H9 (cell line): ENCODE measurements around the gene OTULINL. TPM values are rescaled to one million over a fixed set of nuclear protein-coding genes. Genes with fewer than 3 reads are reported as not detected.

Experiments
- DNase-seq: peaks from one replicate; pipeline ENCODE4 v3.0.0-alpha.2; 2017
- H2AFZ ChIP-seq: one replicate; pipeline ENCODE4 v1.6.1; 2013; ENCODE audit warnings: mild to moderate bottlenecking, low read length, control low read depth, moderate library complexity
- H2AK5ac ChIP-seq: 2 replicates; pipeline ENCODE4 v1.6.1; 2013; ENCODE audit warnings: low read length, control low read depth, mixed read lengths; ENCODE audit not compliant: insufficient read length
- H2BK120ac ChIP-seq: one replicate; pipeline ENCODE4 v1.6.1; 2013; ENCODE audit warnings: low read depth, mild to moderate bottlenecking, low read length, control low read depth, inconsistent platforms; ENCODE audit not compliant: poor library complexity, severe bottlenecking
- H2BK12ac ChIP-seq: 2 replicates; pipeline ENCODE4 v1.6.1; 2013; ENCODE audit warnings: low read length, control low read depth, mixed read lengths, low read depth; ENCODE audit not compliant: insufficient read length
- H2BK15ac ChIP-seq: 2 replicates; pipeline ENCODE4 v1.6.1; 2013; ENCODE audit warnings: low read depth, low read length, control low read depth
- H2BK20ac ChIP-seq: one replicate; pipeline ENCODE4 v1.6.1; 2013; ENCODE audit warnings: low read depth, mild to moderate bottlenecking, low read length, control low read depth, inconsistent platforms; ENCODE audit not compliant: poor library complexity, severe bottlenecking
- H2BK5ac ChIP-seq: 2 replicates; pipeline ENCODE4 v1.6.1; 2013; ENCODE audit warnings: low read length, control low read depth, mixed read lengths; ENCODE audit not compliant: insufficient read length
- H3K14ac ChIP-seq: 2 replicates; pipeline ENCODE4 v1.6.1; 2013; ENCODE audit warnings: low read length, control low read depth; ENCODE audit not compliant: insufficient read depth
- H3K18ac ChIP-seq: 2 replicates; pipeline ENCODE4 v1.6.1; 2013; ENCODE audit warnings: low read depth, mild to moderate bottlenecking, mixed read lengths, low read length, control low read depth; ENCODE audit not compliant: insufficient read length
- H3K23ac ChIP-seq: 2 replicates; pipeline ENCODE4 v1.6.1; 2013; ENCODE audit warnings: low read length, control low read depth, mixed read lengths, low read depth; ENCODE audit not compliant: insufficient read length
- H3K23me2 ChIP-seq: 2 replicates; pipeline ENCODE4 v1.6.1; 2013; ENCODE audit warnings: low read depth, mild to moderate bottlenecking, mixed read lengths, low read length, control low read depth; ENCODE audit not compliant: insufficient read length, poor library complexity, severe bottlenecking
- H3K27ac ChIP-seq: 2 replicates; pipeline ENCODE4 v1.5.1; 2013; ENCODE audit warnings: low read length, control low read depth, mixed read lengths, low read depth; ENCODE audit not compliant: insufficient read length
- H3K27me3 ChIP-seq: 2 replicates; pipeline ENCODE4 v1.6.1; 2013; ENCODE audit warnings: low read length, control low read depth, inconsistent platforms; ENCODE audit not compliant: insufficient read depth
- H3K4ac ChIP-seq: 2 replicates; pipeline ENCODE4 v1.6.1; 2013; ENCODE audit warnings: low read depth, mild to moderate bottlenecking, control low read depth, inconsistent platforms, low read length, moderate library complexity
- H3K4me1 ChIP-seq: 2 replicates; pipeline ENCODE4 v1.6.1; 2013; ENCODE audit warnings: low read length, control low read depth, inconsistent platforms; ENCODE audit not compliant: insufficient read depth
- H3K4me2 ChIP-seq: 2 replicates; pipeline ENCODE4 v1.6.1; 2013; ENCODE audit warnings: low read length, control low read depth, mixed read lengths; ENCODE audit not compliant: insufficient read length, insufficient read depth
- H3K56ac ChIP-seq: 2 replicates; pipeline ENCODE4 v1.6.1; 2013; ENCODE audit warnings: low read depth, mild to moderate bottlenecking, mixed read lengths, low read length, control low read depth; ENCODE audit not compliant: insufficient read length
- H3K79me1 ChIP-seq: 2 replicates; pipeline ENCODE4 v1.6.1; 2013; ENCODE audit warnings: low read depth, mild to moderate bottlenecking, moderate library complexity, low read length, control low read depth, inconsistent platforms; ENCODE audit not compliant: insufficient read depth, poor library complexity, severe bottlenecking
- H3K79me2 ChIP-seq: 2 replicates; pipeline ENCODE4 v1.6.1; 2013; ENCODE audit warnings: low read length, control low read depth, inconsistent platforms; ENCODE audit not compliant: insufficient read depth
- H3K9ac ChIP-seq: 2 replicates; pipeline ENCODE4 v1.6.1; 2013; ENCODE audit warnings: low read length, control low read depth, mixed read lengths; ENCODE audit not compliant: insufficient read length; ENCODE audit errors: extremely low read depth
- H3K9me3 ChIP-seq: one replicate; pipeline ENCODE4 v1.6.1; 2013; ENCODE audit warnings: low read depth, low read length, inconsistent platforms; ENCODE audit not compliant: control insufficient read depth
- H3T11ph ChIP-seq: one replicate; pipeline ENCODE4 v1.6.1; 2013; ENCODE audit warnings: mild to moderate bottlenecking, low read length, control low read depth, inconsistent platforms
- H4K20me1 ChIP-seq: one replicate; pipeline ENCODE4 v1.6.1; 2013; ENCODE audit not compliant: control insufficient read depth, insufficient read length, insufficient read depth
- H4K5ac ChIP-seq: 2 replicates; pipeline ENCODE4 v1.6.1; 2013; ENCODE audit warnings: low read depth, mild to moderate bottlenecking, mixed read lengths, low read length, control low read depth; ENCODE audit not compliant: insufficient read length
- H4K8ac ChIP-seq: replicated peaks from 2 replicates; pipeline ENCODE4 v1.6.1; 2013; ENCODE audit warnings: low read length, control low read depth, mixed read lengths, low read depth; ENCODE audit not compliant: insufficient read length
- H4K91ac ChIP-seq: 2 replicates; pipeline ENCODE4 v1.6.1; 2013; ENCODE audit warnings: low read depth, mild to moderate bottlenecking, moderate library complexity, mixed read lengths, low read length, control low read depth; ENCODE audit not compliant: insufficient read length
- H3K27ac Mint-ChIP-seq, 3 experiments: 2 replicates in 2 of 3; 3 replicates in 1 of 3; pipeline ENCODE4 v1.8.0; 2020 to 2021; ENCODE audit warnings: mixed read lengths in 3 of 3, mild to moderate bottlenecking in 1 of 3, moderate library complexity in 1 of 3
- H3K27me3 Mint-ChIP-seq: 2 replicates; pipeline ENCODE4 v1.8.0; 2021; ENCODE audit warnings: low read depth, mild to moderate bottlenecking, moderate library complexity, mixed read lengths
- H3K36me3 Mint-ChIP-seq, 3 experiments: 2 replicates in 2 of 3; 3 replicates in 1 of 3; pipeline ENCODE4 v1.8.0; 2020 to 2021; ENCODE audit warnings: low read depth in 3 of 3, mixed read lengths in 3 of 3; ENCODE audit not compliant: insufficient read depth in 1 of 3
- H3K4me1 Mint-ChIP-seq, 2 experiments: 2 replicates each; pipeline ENCODE4 v1.8.0; 2020; ENCODE audit warnings: mixed read lengths in 2 of 2
- H3K4me3 Mint-ChIP-seq, 2 experiments: 2 replicates in 1 of 2; 3 replicates in 1 of 2; pipeline ENCODE4 v1.8.0; 2020 to 2021; ENCODE audit warnings: mild to moderate bottlenecking in 2 of 2, mixed read lengths in 2 of 2, moderate library complexity in 1 of 2
- H3K9me3 Mint-ChIP-seq, 2 experiments: 2 replicates in 1 of 2; 3 replicates in 1 of 2; pipeline ENCODE4 v1.8.0; 2020; ENCODE audit warnings: mild to moderate bottlenecking in 2 of 2, mixed read lengths in 2 of 2, moderate library complexity in 1 of 2
- CTCF ChIP-seq: fragments of 200-600 bp; sonication (generic); conservative IDR thresholded peaks from 3 replicates; pipeline ENCODE4 v1.8.0; 2021; ENCODE audit warnings: antibody characterized with exemption, mild to moderate bottlenecking
- WGBS: extraction: QIAGEN DNeasy Blood & Tissue Kit; methylation state at CpG from one replicate; pipeline ENCODE4 v1.1.7; 2013; ENCODE audit warnings: missing lambda C conversion rate, low lambda C conversion rate, mixed read lengths; ENCODE audit not compliant: insufficient read length; ENCODE audit errors: extremely low coverage; 5-methylcytosine and 5-hydroxymethylcytosine counted together
- total RNA-seq: library from RNA; stranded (reverse); gene quantifications from 2 replicates; pipeline ENCODE4 v1.2.1, GENCODE V29; 2021

The OTULINL gene
- total RNA-seq, 1 experiment from 2014 or later = 7.5 TPM

- Mint-ChIP-seq H3K27ac (no peak overlapping the region), H3K36me3 (no peaks in the 10 kb centered on the region), H3K27me3 (peaks cover 4% of the 10 kb centered on the region; the same call in 1 of the 2 replicates), H3K4me1 (peaks cover 9 to 10% of the 10 kb centered on the region in 2 experiments), H3K9me3 (no peaks in the 10 kb centered on the region), H3K4me3 (no peak overlapping the region)
- H3K9me3 ChIP-seq = no peaks in the 10 kb centered on the region
- no peak overlapping the region for H2BK5ac ChIP-seq
- H3K27me3 ChIP-seq = 0 out of 2 replicates have a peak, but pooled peaks cover 2% of the 10 kb centered on the region
- WGBS = no CpG with 5 or more reads among the region's 1 CpG
- H2BK12ac ChIP-seq = no peak overlapping the region
- no peak overlapping the region for H2BK120ac ChIP-seq
- H3K23ac ChIP-seq = no peak overlapping the region
- no peaks in the 10 kb centered on the region for H3K79me2 ChIP-seq
- no peak for TF ChIP-seq CTCF
- DNase-seq = no peak
- H3K14ac ChIP-seq = no peak overlapping the region
- no peak overlapping the region for H2AK5ac ChIP-seq
- no peaks in the 10 kb centered on the region for H3K23me2 ChIP-seq
- no peaks in the 10 kb centered on the region for H3K4me1 ChIP-seq
- no peak overlapping the region for H3K56ac ChIP-seq
- no peak overlapping the region for H2BK20ac ChIP-seq
- no peak overlapping the region for H2BK15ac ChIP-seq
- H4K91ac ChIP-seq = no peak overlapping the region
- no peaks in the 10 kb centered on the region for H3K79me1 ChIP-seq
- no peak overlapping the region for H4K8ac ChIP-seq
- H3K18ac ChIP-seq = no peak overlapping the region
- H2AFZ ChIP-seq = no peak overlapping the region
- no peaks in the 10 kb centered on the region for H4K20me1 ChIP-seq
- H3K4me2 ChIP-seq = no peak overlapping the region
- no peak overlapping the region for H3K27ac ChIP-seq
- H3K9ac ChIP-seq = no peak overlapping the region
- H4K5ac ChIP-seq = no peak overlapping the region
- H3K4ac ChIP-seq = no peak overlapping the region
- no peak overlapping the region for H3T11ph ChIP-seq
These were observed 63.1 kb downstream of the OTULINL start for GRCh38 chr5:14644623-14645237.
